Measurements from ENCODE around the gene COX4I2. TPM values are rescaled to one million over a fixed set of nuclear protein-coding genes. Genes with fewer than 3 reads are reported as not detected.
"Not testable (repeated sequence)": the region's sequence is repeated elsewhere in the genome, so short reads cannot be mapped to it uniquely, and the experiment has no call there.

COX4I2 gene
- 10 to 100 TPM in 2 of 12 donors, 1 to 10 TPM in 9, not detected in 1; 5.6 to 21.6 (median 7.8) TPM for polyA plus RNA-seq (ENCODE audit: insufficient read length in 12 of 12)
- long read RNA-seq, donor 1: 0 reads
- long read RNA-seq, donor 2, partial matches to known transcripts: 0 of 3 reads
- long read RNA-seq, donor 2, other reads (novel, unspliced or antisense): 0 of 3 reads
- long read RNA-seq, donor 3: 0 reads
- long read RNA-seq, donor 4, partial matches to known transcripts: 0 of 3 reads
- long read RNA-seq, donor 4, other reads (novel, unspliced or antisense): 0 of 3 reads
- long read RNA-seq, donor 5, partial matches to known transcripts: 0 of 2 reads
- long read RNA-seq, donor 5, other reads (novel, unspliced or antisense): 0 of 2 reads
- long read RNA-seq, donor 6, partial matches to known transcripts: 0 of 3 reads
- long read RNA-seq, donor 6, other reads (novel, unspliced or antisense): 0 of 3 reads
- long read RNA-seq, donor 7, partial matches to known transcripts: 0 of 5 reads
- long read RNA-seq, donor 7, other reads (novel, unspliced or antisense): 0 of 5 reads
- long read RNA-seq, donor 8: 0 reads
- long read RNA-seq, donor 9, transcript COX4I2-201 (5 exons, 693 nt): major isoform, 5 of 5 reads
- long read RNA-seq, donor 9, partial matches to known transcripts: 0 of 5 reads
- long read RNA-seq, donor 9, other reads (novel, unspliced or antisense): 0 of 5 reads
- long read RNA-seq, donor 10: 0 reads
- long read RNA-seq, donor 11, partial matches to known transcripts: 0 of 4 reads
- long read RNA-seq, donor 11, other reads (novel, unspliced or antisense): 0 of 4 reads

DNA sequence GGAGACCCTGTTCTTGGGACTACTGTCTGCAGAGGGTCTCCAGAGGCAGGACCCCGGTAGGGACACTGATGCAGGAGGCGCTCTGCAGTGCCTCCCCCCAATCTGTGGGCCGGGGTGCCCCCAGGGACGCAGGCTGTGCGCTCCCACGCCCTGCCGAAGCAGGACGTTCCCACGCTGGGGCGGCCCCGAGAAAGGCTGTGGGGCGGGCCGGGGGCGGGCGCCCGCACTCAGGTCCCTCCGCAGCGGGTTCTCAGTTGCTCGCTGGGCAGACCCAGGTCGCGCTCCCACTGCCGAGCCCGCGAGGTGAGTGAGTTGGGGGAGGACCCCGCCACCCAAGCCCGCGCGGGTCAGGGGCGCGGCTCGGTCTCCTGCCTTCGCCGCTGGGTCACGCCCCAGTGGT lies at the start of gene COX4I2:
COX4I2 (plus strand) TSS at position 253 of the 400 bp plus-strand sequence. CDS start 1,106 bp downstream, outside the sequence.
- DNase-seq: no peak

- DNase-seq: no peak
Measured at GRCh38 chr20:31590717-31591225, 46.9 kb upstream of the COX4I2 start.

DNA sequence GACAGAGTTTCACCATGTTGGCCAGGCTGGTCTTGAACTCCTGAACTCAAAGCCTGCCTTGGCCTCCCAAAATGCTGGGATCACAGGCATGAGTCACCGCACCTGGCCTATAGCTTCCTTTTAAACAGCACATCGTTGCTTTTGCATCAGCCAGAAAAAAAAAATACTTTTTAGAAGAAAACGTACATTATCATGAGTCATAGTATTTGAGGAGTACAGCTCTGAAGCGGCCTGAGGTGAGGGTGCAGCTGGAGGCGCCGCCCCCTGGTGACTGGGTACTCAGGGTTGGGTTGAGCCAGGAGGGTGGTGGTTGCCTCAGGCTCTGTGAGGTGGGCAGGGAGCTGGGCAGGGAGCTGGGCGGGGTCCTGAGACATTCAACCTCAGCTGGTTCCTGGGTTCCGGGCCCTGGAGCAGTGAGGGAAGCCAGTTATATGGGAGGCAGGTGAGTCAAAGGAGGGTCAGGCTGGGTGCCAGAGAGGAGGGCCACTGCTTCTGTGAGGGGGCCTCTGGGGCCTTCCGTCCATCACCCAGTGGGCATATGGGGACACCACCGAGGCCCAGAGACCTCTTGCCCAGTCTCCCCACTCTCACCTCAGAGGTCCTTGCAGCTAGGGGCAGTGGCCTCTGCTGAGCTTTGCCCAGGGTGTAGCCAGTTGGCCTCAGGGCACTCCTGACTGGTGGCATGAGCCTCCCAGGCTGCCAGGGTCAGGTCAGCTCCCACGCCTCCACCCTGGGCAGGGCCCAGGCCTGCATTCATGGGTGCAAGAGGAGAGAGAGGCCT lies 44.3 kb upstream of the COX4I2 start:
- no peak for DNase-seq

DNA sequence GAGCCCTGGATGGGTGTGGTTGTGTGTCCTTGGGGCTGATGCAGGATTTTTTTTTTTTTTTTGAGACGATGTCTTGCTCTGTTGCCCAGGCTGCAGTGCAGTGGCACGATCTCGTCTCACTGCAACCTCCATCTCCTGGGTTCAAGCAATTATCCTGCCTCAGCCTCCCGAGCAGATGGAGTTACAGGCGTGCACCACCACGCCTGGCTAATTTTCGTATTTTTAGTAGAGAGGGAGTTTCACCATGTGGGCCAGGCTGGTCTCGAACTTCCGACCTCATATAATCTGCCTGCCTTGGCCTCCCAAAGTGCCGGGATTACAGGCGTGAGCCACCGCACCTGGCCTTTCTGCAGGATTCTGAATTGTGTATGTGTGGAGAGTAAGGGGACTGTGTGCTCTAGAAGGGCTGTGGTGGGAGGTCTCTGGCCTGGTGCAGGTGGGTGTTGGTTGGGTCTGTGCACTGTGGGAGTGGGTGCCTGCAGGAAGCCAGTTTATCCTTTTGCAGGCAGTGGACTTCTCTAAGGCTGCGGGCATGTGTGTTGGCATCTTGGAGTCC lies 43.6 kb upstream of the COX4I2 start:
- no peak for DNase-seq

GRCh38 chr20:31594558-31595379 lies 42.9 kb upstream of the COX4I2 start:
- peak; percentile 14 for DNase-seq

DNA sequence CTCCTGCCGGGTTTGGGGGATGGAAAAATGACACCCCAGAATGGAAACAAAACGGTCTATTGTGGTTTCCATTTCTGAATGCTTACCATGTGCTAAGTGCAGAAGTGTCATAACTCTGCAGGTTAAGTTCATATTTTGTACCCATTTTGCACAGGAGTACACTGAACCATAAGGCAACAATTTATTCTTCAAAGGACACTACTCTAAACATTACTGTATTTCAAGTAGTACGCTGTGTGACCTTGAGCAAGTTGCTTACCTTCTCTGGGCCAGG lies 42.4 kb upstream of the COX4I2 start:
- no peak for DNase-seq

DNA sequence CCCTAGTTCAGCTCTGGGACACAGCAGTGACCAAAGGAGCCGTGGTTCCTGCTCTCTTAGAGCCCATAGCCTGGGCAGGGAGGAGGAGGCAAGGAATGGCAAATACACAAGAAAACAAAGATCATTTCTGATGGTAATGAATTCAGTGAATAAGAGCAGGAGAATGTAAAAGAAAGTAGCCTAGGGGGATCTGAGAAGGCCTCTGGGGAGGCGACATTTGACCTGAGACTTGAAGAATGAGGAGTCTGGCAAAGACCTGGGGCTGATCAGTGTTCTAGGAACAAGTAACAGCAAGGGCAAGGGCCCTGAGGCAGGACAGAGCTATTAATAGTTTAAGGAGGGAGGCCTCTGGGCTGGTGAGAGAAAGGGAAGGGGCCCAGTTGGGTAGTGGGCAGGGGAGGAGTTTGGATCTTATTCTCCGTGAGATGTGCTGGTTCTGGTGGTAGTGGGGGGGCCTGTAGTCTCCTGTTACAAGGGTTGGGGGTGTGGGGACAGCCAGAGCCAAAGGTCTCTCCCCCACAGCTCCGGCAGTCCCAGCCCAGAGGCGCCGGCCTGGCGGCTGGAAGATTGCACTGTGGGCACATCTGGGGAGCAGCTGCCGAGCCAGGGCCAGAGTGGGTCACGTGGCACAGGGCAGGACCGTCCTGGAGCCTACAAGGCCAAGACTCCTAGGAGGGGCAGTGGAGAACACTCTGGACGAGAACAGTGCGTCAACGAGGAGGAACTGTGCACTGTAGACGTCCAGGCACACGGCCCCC lies 41.9 kb upstream of the COX4I2 start:
- DNase-seq: peak; percentile 39

- DNase-seq: not testable (repeated sequence)
Measured at GRCh38 chr20:31596412-31596715, 41.3 kb upstream of the COX4I2 start.

- DNase-seq: no peak
Measured at GRCh38 chr20:31596831-31597480, 40.8 kb upstream of the COX4I2 start.

DNA sequence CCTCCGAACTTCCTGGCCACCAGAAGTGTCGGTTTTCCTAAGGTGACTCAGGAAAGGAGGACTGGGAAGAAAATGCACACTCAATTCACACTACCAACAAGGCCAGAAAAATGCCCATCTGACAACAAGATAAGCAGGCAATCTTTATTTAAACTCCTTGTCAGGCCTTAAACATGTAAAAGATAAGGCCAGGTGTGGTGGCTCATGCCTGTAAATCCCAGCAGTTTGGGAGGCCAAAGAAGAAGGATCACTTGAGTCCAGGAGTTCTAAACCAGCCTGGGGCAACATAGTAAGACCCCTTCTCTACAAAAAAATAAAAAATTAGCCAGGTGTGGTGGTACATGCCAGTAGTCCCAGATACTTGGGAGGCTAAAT lies 40.2 kb upstream of the COX4I2 start:
- no peak for DNase-seq

GRCh38 chr20:31602431-31602778 lies 35.3 kb upstream of the COX4I2 start:
- DNase-seq: no peak

DNA sequence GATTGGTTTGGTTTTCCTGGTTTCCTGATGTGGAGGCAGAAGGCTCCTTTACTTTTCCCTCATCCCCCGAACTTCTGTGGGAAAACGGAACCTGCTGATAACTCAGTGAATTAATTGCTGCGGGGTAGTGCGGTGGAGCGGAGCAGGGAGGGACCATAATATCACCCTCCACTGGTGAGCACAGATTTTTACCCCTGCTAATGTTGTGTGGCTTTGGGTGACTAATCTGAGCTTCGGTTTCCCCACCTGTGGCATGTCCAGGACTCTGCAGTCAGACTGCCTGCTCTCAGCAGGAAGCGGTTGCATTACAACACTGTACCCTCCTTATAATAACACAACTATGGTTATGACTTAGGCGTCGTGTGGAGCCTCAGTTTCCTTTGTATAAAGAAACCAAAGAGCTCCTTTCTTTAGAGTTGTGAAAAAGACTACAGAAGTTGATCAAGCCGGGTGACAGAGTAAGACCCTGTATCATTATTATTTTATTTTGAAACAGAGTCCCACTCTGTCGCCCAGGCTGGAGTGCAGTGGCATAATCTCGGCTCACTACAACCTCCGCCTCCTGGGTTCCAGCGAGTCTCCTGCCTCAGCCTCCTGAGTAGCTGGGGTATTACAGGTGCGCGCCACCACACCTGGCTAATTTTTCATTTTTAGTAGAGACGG lies 34.8 kb upstream of the COX4I2 start:
- no peak for DNase-seq

DNA sequence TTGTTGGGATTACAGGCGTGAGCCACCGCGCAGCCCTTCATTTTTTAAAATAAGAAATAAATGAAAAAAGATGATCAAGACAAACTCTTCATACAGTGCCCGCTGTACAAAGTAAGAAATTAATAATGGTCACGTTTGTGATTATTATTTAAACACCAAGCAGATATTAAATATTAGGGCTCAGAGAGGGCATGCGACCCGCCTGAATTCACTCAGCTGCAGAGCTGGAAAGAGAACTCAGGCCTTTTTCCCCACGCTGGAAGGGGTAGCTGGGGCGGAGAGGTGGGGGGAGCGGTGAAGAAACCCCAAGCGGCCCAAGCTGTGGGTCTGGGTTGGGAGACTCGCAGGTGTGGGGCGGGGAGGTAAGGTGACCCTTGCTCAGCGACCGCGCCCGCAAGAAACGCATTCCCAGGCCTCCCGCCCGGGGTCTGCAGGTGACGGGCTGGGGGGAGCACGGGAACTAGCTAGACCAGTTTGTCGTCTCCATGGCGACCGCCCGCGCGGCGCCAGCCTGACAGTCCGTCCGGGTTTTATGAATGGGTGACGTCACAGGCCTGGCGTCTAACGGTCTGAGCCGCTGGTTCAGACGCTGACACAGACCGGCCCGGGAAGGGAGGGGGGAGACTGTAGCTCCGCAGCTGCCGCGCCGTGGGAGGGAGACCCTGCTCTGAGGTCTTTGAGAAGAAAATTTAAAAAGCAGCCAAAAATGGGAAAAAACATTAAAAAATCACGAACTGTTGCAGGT lies 33.7 kb upstream of the COX4I2 start:
- peak; percentile 93 for DNase-seq

GRCh38 chr20:31604567-31605030 lies 33.1 kb upstream of the COX4I2 start:
- no peak for DNase-seq

GRCh38 chr20:31605031-31605901 lies 32.4 kb upstream of the COX4I2 start, which contains the start of gene ID1:
Gene ID1 (plus strand): TSS chr20:31605289. CDS start chr20:31605388, 99 bp downstream.
- DNase-seq: peak; percentile 96

- DNase-seq: no peak
Measured at GRCh38 chr20:31605902-31606803, 31.6 kb upstream of the COX4I2 start.

Measured in muscle of arm (tissue), 14 donors.